GM21390 (cell line): ENCODE results near the gene RTN4IP1.

ENCODE experiments used
- ATAC-seq: cut with Tn5 transposase; IDR thresholded peaks from one replicate; pipeline ENCODE4 v1.9.1; 2021; ENCODE audit not compliant: unreplicated experiment

Gene RTN4IP1

GRCh38 chr6:106629103-106629858 lies at the start of gene RTN4IP1, which contains the start of gene QRSL1:
Gene RTN4IP1 (minus strand): TSS chr6:106629498. CDS start chr6:106629021, 477 bp downstream.
Gene QRSL1 (plus strand): TSS chr6:106629578. CDS start chr6:106629682, 104 bp downstream.
- ATAC-seq = peak; percentile 72

GRCh38 chr6:106677282-106677681 lies 48.0 kb upstream of the RTN4IP1 start:
- ATAC-seq = no peak

GRCh38 chr6:106674541-106675229 lies 45.4 kb upstream of the RTN4IP1 start:
- no peak for ATAC-seq

- no peak for ATAC-seq
Observed at GRCh38 chr6:106671651-106672050, 42.4 kb upstream of the RTN4IP1 start.

- ATAC-seq = no peak
Observed at GRCh38 chr6:106670236-106670635, 40.9 kb upstream of the RTN4IP1 start.

- no peak for ATAC-seq
Observed at GRCh38 chr6:106667022-106667402, 37.7 kb upstream of the RTN4IP1 start.

- ATAC-seq = peak; percentile 98
Observed at GRCh38 chr6:106666282-106667021, 37.2 kb upstream of the RTN4IP1 start.

GRCh38 chr6:106662458-106662857 lies 33.2 kb upstream of the RTN4IP1 start:
- no peak for ATAC-seq

GRCh38 chr6:106659859-106660258 lies 30.6 kb upstream of the RTN4IP1 start:
- ATAC-seq = no peak

GRCh38 chr6:106658469-106658868 lies 29.2 kb upstream of the RTN4IP1 start:
- ATAC-seq = no peak

- ATAC-seq = peak; percentile 88
Observed at GRCh38 chr6:106648651-106649308, 19.5 kb upstream of the RTN4IP1 start.

GRCh38 chr6:106643061-106643460 lies 13.8 kb upstream of the RTN4IP1 start:
- ATAC-seq = no peak

GRCh38 chr6:106642476-106642875 lies 13.2 kb upstream of the RTN4IP1 start:
- no peak for ATAC-seq

GRCh38 chr6:106639812-106640211 lies 10.5 kb upstream of the RTN4IP1 start:
- ATAC-seq = no peak

GRCh38 chr6:106637717-106638341 lies 8.5 kb upstream of the RTN4IP1 start:
- ATAC-seq = peak; percentile 78

- ATAC-seq = peak; percentile 28
Observed at GRCh38 chr6:106637051-106637716, 7.9 kb upstream of the RTN4IP1 start.

- ATAC-seq = no peak
Observed at GRCh38 chr6:106634565-106634964, 5.3 kb upstream of the RTN4IP1 start.

- ATAC-seq = no peak
Observed at GRCh38 chr6:106631346-106631745, 2.0 kb upstream of the RTN4IP1 start.

GRCh38 chr6:106630366-106630765 lies 1.1 kb upstream of the RTN4IP1 start:
- ATAC-seq = no peak

- no peak for ATAC-seq
Observed at GRCh38 chr6:106629859-106630163, 513 bp upstream of the RTN4IP1 start.
